ENCODE data around the gene ALX4.

ALX4 gene

GRCh38 chr11:44246726-44247125 is 63.2 kb downstream of the ALX4 start:
- peaks cover 28% of the 10 kb centered on the region; the same call in 1 of the 2 replicates for H3K36me3 ChIP-seq (ENCODE audit: insufficient read depth, low read length)
- H3K9me2 ChIP-seq (replicated peaks; ENCODE audit: low read depth, low read length), result no peaks in the 10 kb centered on the region
- H3K79me2 ChIP-seq (ENCODE audit: insufficient read depth, low read length), result no peaks in the 10 kb centered on the region
- no peaks in the 10 kb centered on the region for H3K27me3 ChIP-seq (ENCODE audit: insufficient read depth, low read length, poor library complexity, severe bottlenecking)
- no peak overlapping the region for H3K9ac ChIP-seq (ENCODE audit: low read depth, low read length, poor library complexity, severe bottlenecking)
- H3F3A ChIP-seq (ENCODE audit: low read depth), result no peaks in the 10 kb centered on the region
- no peak overlapping the region for H3K4me2 ChIP-seq (ENCODE audit: low read depth, low read length, poor library complexity, severe bottlenecking)
- TF ChIP-seq EZH2phosphoT487 (IDR thresholded peaks at IDR 0.05; ENCODE audit: borderline replicate concordance), result no peak
- TF ChIP-seq, protein P1, sequence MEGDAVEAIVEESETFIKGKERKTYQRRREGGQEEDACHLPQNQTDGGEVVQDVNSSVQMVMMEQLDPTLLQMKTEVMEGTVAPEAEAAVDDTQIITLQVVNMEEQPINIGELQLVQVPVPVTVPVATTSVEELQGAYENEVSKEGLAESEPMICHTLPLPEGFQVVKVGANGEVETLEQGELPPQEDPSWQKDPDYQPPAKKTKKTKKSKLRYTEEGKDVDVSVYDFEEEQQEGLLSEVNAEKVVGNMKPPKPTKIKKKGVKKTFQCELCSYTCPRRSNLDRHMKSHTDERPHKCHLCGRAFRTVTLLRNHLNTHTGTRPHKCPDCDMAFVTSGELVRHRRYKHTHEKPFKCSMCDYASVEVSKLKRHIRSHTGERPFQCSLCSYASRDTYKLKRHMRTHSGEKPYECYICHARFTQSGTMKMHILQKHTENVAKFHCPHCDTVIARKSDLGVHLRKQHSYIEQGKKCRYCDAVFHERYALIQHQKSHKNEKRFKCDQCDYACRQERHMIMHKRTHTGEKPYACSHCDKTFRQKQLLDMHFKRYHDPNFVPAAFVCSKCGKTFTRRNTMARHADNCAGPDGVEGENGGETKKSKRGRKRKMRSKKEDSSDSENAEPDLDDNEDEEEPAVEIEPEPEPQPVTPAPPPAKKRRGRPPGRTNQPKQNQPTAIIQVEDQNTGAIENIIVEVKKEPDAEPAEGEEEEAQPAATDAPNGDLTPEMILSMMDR (conservative IDR thresholded peaks at IDR 0.05; ENCODE audit: low read length), result no peak
- H2AFZ ChIP-seq (ENCODE audit: low read length), result no peak overlapping the region
- H3K4me1 ChIP-seq (ENCODE audit: insufficient read depth, low read length, poor library complexity, severe bottlenecking), result no peaks in the 10 kb centered on the region
- H4K20me1 ChIP-seq (ENCODE audit: insufficient read depth, low read length, poor library complexity, severe bottlenecking), result no peaks in the 10 kb centered on the region
- no peak overlapping the region for H3K4me3 ChIP-seq (ENCODE audit: low read length, poor library complexity, severe bottlenecking)
- no peaks in the 10 kb centered on the region; the same call in 1 of the 2 replicates for H3K9me3 ChIP-seq (ENCODE audit: insufficient read depth, low read depth, low read length)

GRCh38 chr11:44244639-44245310 is 65.2 kb downstream of the ALX4 start:
- Histone ChIP-seq H3K9me2 (replicated peaks; ENCODE audit: low read depth, low read length) (no peaks in the 10 kb centered on the region), H3K9ac (ENCODE audit: low read depth, low read length, poor library complexity, severe bottlenecking) (no peak overlapping the region), H3K27me3 (ENCODE audit: insufficient read depth, low read length, poor library complexity, severe bottlenecking) (no peaks in the 10 kb centered on the region), H3K4me3 (ENCODE audit: low read length, poor library complexity, severe bottlenecking) (no peak overlapping the region), H3F3A (ENCODE audit: low read depth) (no peaks in the 10 kb centered on the region), H3K79me2 (ENCODE audit: insufficient read depth, low read length) (no peaks in the 10 kb centered on the region), H4K20me1 (ENCODE audit: insufficient read depth, low read length, poor library complexity, severe bottlenecking) (no peaks in the 10 kb centered on the region), H3K4me2 (ENCODE audit: low read depth, low read length, poor library complexity, severe bottlenecking) (no peak overlapping the region), H3K9me3 (ENCODE audit: insufficient read depth, low read depth, low read length) (no peaks in the 10 kb centered on the region), H2AFZ (ENCODE audit: low read length) (no peak overlapping the region), H3K4me1 (ENCODE audit: insufficient read depth, low read length, poor library complexity, severe bottlenecking) (no peaks in the 10 kb centered on the region), H3K36me3 (ENCODE audit: insufficient read depth, low read length) (peaks cover 32% of the 10 kb centered on the region; the same call in 1 of the 2 replicates)
- TF ChIP-seq, protein P1 (conservative IDR thresholded peaks at IDR 0.05; ENCODE audit: low read length), result no peak
- no peak for TF ChIP-seq EZH2phosphoT487 (IDR thresholded peaks at IDR 0.05; ENCODE audit: borderline replicate concordance)

GRCh38 chr11:44243595-44244343 is 66.2 kb downstream of the ALX4 start:
- no peaks in the 10 kb centered on the region for H3K4me1 ChIP-seq (ENCODE audit: insufficient read depth, low read length, poor library complexity, severe bottlenecking)
- no peaks in the 10 kb centered on the region for H3F3A ChIP-seq (ENCODE audit: low read depth)
- H4K20me1 ChIP-seq (ENCODE audit: insufficient read depth, low read length, poor library complexity, severe bottlenecking), result no peaks in the 10 kb centered on the region
- H3K9me3 ChIP-seq (ENCODE audit: insufficient read depth, low read depth, low read length), result no peaks in the 10 kb centered on the region
- no peak overlapping the region for H3K4me2 ChIP-seq (ENCODE audit: low read depth, low read length, poor library complexity, severe bottlenecking)
- H3K27me3 ChIP-seq (ENCODE audit: insufficient read depth, low read length, poor library complexity, severe bottlenecking), result no peaks in the 10 kb centered on the region
- H3K4me3 ChIP-seq (ENCODE audit: low read length, poor library complexity, severe bottlenecking), result no peak overlapping the region
- H2AFZ ChIP-seq (ENCODE audit: low read length), result no peak overlapping the region
- H3K9me2 ChIP-seq (replicated peaks; ENCODE audit: low read depth, low read length), result no peaks in the 10 kb centered on the region
- TF ChIP-seq EZH2phosphoT487 (IDR thresholded peaks at IDR 0.05; ENCODE audit: borderline replicate concordance), result no peak
- TF ChIP-seq, protein P1 (conservative IDR thresholded peaks at IDR 0.05; ENCODE audit: low read length), result no peak
- no peak overlapping the region for H3K9ac ChIP-seq (ENCODE audit: low read depth, low read length, poor library complexity, severe bottlenecking)
- H3K79me2 ChIP-seq (ENCODE audit: insufficient read depth, low read length), result no peaks in the 10 kb centered on the region
- H3K36me3 ChIP-seq (ENCODE audit: insufficient read depth, low read length), result peaks cover 32% of the 10 kb centered on the region; the same call in 1 of the 2 replicates

Measured in Loucy (cell line).